Neuronal stem cell (in vitro differentiated cells): ENCODE data around the gene PLD5.

Experiments used
- DNase-seq: peaks from one replicate; pipeline ENCODE4 v3.0.0-alpha.2; 2013; ENCODE audit warnings: low spot score
- H2AFZ ChIP-seq: one replicate; pipeline ENCODE4 v1.6.1; 2013; ENCODE audit warnings: mild to moderate bottlenecking, low read length, inconsistent platforms
- H2AK5ac ChIP-seq: 2 replicates; pipeline ENCODE4 v1.6.1; 2013; ENCODE audit warnings: low read depth, mild to moderate bottlenecking, inconsistent platforms, low read length, moderate library complexity, mixed read lengths
- H2BK120ac ChIP-seq: 2 replicates; pipeline ENCODE4 v1.6.1; 2013; ENCODE audit warnings: low read depth, mild to moderate bottlenecking, inconsistent platforms, low read length, moderate library complexity, mixed read lengths
- H2BK12ac ChIP-seq: one replicate; pipeline ENCODE4 v1.6.1; 2013; ENCODE audit warnings: low read length, inconsistent platforms
- H2BK15ac ChIP-seq: 2 replicates; pipeline ENCODE4 v1.6.1; 2013; ENCODE audit warnings: mild to moderate bottlenecking, low read length, inconsistent platforms, mixed read lengths
- H2BK5ac ChIP-seq: one replicate; pipeline ENCODE4 v1.6.1; 2013; ENCODE audit warnings: inconsistent platforms, mild to moderate bottlenecking, low read length, moderate library complexity
- H3K14ac ChIP-seq: one replicate; pipeline ENCODE4 v1.6.1; 2013; ENCODE audit warnings: low read length, inconsistent platforms
- H3K18ac ChIP-seq: 2 replicates; pipeline ENCODE4 v1.6.1; 2013; ENCODE audit warnings: low read length, inconsistent platforms
- H3K23ac ChIP-seq: 2 replicates; pipeline ENCODE4 v1.6.1; 2013; ENCODE audit warnings: low read depth, mild to moderate bottlenecking, mixed read lengths, low read length, inconsistent platforms; ENCODE audit not compliant: poor library complexity
- H3K27ac ChIP-seq: replicated peaks from 3 replicates; pipeline ENCODE4 v1.5.1; 2013; ENCODE audit warnings: low read length, inconsistent platforms
- H3K27me3 ChIP-seq, 3 experiments: 2 replicates each; pipeline ENCODE4 v1.6.1; 2013; ENCODE audit warnings: low read length in 3 of 3, mild to moderate bottlenecking in 2 of 3, inconsistent platforms in 1 of 3, low read depth in 1 of 3, mixed read lengths in 1 of 3, moderate library complexity in 1 of 3; ENCODE audit not compliant: control insufficient read depth in 3 of 3, insufficient read depth in 3 of 3
- H3K36me3 ChIP-seq, 2 donors: replicated peaks in 1 of 2; 2 replicates each; pipeline ENCODE4 v1.6.1; 2013; ENCODE audit warnings: low read length in 2 of 2; ENCODE audit not compliant: control insufficient read depth in 2 of 2, insufficient read depth in 2 of 2
- H3K4ac ChIP-seq: 2 replicates; pipeline ENCODE4 v1.6.1; 2013; ENCODE audit warnings: inconsistent platforms, mild to moderate bottlenecking, low read length, moderate library complexity
- H3K4me1 ChIP-seq, 2 donors: 1 replicate in 1 of 2; 2 replicates in 1 of 2; pipeline ENCODE4 v1.6.1; 2013; ENCODE audit warnings: low read length in 2 of 2, low read depth in 1 of 2; ENCODE audit not compliant: control insufficient read depth in 2 of 2, insufficient read depth in 1 of 2
- H3K4me2 ChIP-seq: one replicate; pipeline ENCODE4 v1.6.1; 2013; ENCODE audit warnings: mild to moderate bottlenecking, low read length, inconsistent platforms; ENCODE audit not compliant: insufficient read depth, poor library complexity, severe bottlenecking
- H3K4me3 ChIP-seq, 2 donors: 2 replicates each; pipeline ENCODE4 v1.5.1; 2013; ENCODE audit warnings: low read length in 2 of 2, mild to moderate bottlenecking in 2 of 2, inconsistent platforms in 1 of 2, moderate library complexity in 1 of 2
- H3K79me1 ChIP-seq: one replicate; pipeline ENCODE4 v1.6.1; 2013; ENCODE audit warnings: low read depth, mild to moderate bottlenecking, inconsistent platforms, low read length, moderate library complexity
- H3K9ac ChIP-seq: one replicate; pipeline ENCODE4 v1.6.1; 2013; ENCODE audit warnings: mild to moderate bottlenecking, low read depth, low read length, inconsistent platforms; ENCODE audit not compliant: poor library complexity
- H3K9me3 ChIP-seq, 2 donors: replicated peaks in 1 of 2; 2 replicates each; pipeline versions ENCODE3 to v1.6.1; 2013; ENCODE audit warnings: low read length in 2 of 2, mild to moderate bottlenecking in 2 of 2, inconsistent platforms in 1 of 2, low read depth in 1 of 2, mixed read lengths in 1 of 2, moderate library complexity in 1 of 2; ENCODE audit not compliant: control insufficient read depth in 2 of 2, insufficient read depth in 1 of 2
- H4K8ac ChIP-seq: one replicate; pipeline ENCODE4 v1.6.1; 2013; ENCODE audit warnings: low read depth, mild to moderate bottlenecking, inconsistent platforms, low read length, moderate library complexity
- H4K91ac ChIP-seq: one replicate; pipeline ENCODE4 v1.6.1; 2013; ENCODE audit warnings: low read length, low read depth, mild to moderate bottlenecking, inconsistent platforms; ENCODE audit not compliant: poor library complexity
- WGBS, 2 donors: extraction: QIAGEN DNeasy Blood & Tissue Kit; methylation state at CpG; one replicate each; pipeline ENCODE4 v1.1.7; 2013; ENCODE audit warnings: missing lambda C conversion rate in 2 of 2, mixed read lengths in 1 of 2; ENCODE audit not compliant: insufficient read length in 2 of 2, insufficient replicate concordance in 1 of 2; ENCODE audit errors: extremely low coverage in 2 of 2; 5-methylcytosine and 5-hydroxymethylcytosine counted together

Gene PLD5

DNA sequence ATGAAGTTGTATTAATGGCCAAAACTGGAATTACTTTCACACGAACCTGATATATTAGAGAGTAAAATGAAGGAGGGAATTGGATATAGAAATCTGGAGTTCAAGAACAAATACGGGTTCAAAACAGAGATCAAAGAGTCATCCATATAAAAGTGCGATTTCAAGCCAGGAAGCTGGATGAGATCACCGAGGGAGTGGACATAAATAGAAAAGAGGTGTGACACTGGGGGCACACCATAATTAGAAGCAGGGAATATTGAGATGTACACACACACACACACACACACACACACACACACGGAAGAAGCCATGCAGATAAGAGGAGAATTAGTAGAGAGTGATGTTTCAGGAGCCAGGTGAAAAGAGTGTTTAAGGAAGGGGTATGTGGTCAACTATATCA lies 32.3 kb upstream of the PLD5 start:
- Histone ChIP-seq H3K27me3 (peaks cover 0 to 3% (median 0%) of the 10 kb centered on the region in 3 experiments), H3K79me1 (no peaks in the 10 kb centered on the region), H3K9me3 (no peaks in the 10 kb centered on the region), H2AFZ (no peak overlapping the region), H4K8ac (no peak overlapping the region), H3K4me1 (no peaks in the 10 kb centered on the region), H3K27ac (no peak overlapping the region), H3K14ac (no peak overlapping the region), H2BK5ac (no peak overlapping the region), H2BK120ac (no peak overlapping the region), H3K4me3 (no peak overlapping the region), H3K23ac (no peak overlapping the region), H3K9ac (no peak overlapping the region), H3K18ac (no peak overlapping the region), H3K36me3 (no peaks in the 10 kb centered on the region), H3K4me2 (no peak overlapping the region), H2BK12ac (no peak overlapping the region), H2AK5ac (no peak overlapping the region), H2BK15ac (no peak overlapping the region), H4K91ac (no peak overlapping the region), H3K4ac (no peak overlapping the region)
- no peak for DNase-seq
- no CpG with 5 or more reads among the region's 5 CpGs for WGBS, 2 donors

DNA sequence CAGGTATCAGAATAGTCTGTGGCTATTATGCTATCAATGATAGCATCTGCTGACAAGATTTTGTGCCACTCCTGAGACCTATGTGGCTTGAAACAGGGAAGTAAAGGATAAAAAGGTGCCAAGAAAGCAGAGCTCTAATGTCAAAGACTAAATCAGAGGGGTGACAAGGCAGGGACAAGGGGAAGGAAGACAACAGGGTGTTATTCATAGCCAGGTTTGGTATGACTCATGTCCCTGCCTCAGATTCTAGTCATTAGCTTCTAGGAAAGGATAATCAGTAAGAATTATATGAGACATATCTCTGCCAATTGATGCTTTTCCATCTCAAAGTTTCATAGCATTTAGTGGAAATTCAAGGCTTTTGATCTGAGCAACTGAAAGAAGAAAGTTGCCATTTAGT lies 31.8 kb upstream of the PLD5 start:
- Histone ChIP-seq H3K18ac (no peak overlapping the region), H3K4me2 (no peak overlapping the region), H4K8ac (no peak overlapping the region), H4K91ac (no peak overlapping the region), H3K4me1 (no peaks in the 10 kb centered on the region), H2BK12ac (no peak overlapping the region), H2AK5ac (no peak overlapping the region), H3K23ac (no peak overlapping the region), H2AFZ (no peak overlapping the region), H3K4me3 (no peak overlapping the region), H3K36me3 (no peaks in the 10 kb centered on the region), H3K9me3 (no peaks in the 10 kb centered on the region), H3K27me3 (peaks cover 0 to 3% (median 0%) of the 10 kb centered on the region in 3 experiments), H2BK15ac (no peak overlapping the region), H2BK5ac (no peak overlapping the region), H3K14ac (no peak overlapping the region), H2BK120ac (no peak overlapping the region), H3K4ac (no peak overlapping the region), H3K27ac (no peak overlapping the region), H3K9ac (no peak overlapping the region), H3K79me1 (no peaks in the 10 kb centered on the region)
- no peak for DNase-seq

DNA sequence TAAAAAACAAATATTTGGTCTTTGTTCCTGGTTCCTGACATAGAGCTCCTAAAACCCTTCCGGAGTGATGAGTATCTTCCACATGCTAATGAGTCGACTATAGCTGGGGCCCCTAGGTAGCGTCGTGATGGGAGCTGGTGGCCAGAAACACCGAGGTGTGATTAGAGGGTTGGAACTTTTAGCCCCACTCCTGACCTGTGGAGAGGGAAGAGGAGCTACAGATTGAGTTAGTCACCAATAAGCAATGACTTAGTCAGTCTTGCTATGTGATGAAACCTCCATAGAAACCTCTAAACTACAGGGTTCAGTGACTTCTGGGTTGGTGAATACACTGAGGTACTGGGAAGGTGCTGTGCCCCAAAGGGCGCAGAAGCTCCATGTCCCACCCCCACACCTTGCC lies 30.1 kb upstream of the PLD5 start:
- no peak overlapping the region for H2BK12ac ChIP-seq
- no peak overlapping the region for H3K4me2 ChIP-seq
- no peak overlapping the region for H3K18ac ChIP-seq
- H3K4me3 ChIP-seq = no peak overlapping the region
- H2AK5ac ChIP-seq = no peak overlapping the region
- peaks cover 0 to 3% (median 0%) of the 10 kb centered on the region in 3 experiments for H3K27me3 ChIP-seq
- H2AFZ ChIP-seq = no peak overlapping the region
- no peaks in the 10 kb centered on the region for H3K9me3 ChIP-seq
- H3K4me1 ChIP-seq = no peaks in the 10 kb centered on the region
- no peak overlapping the region for H3K9ac ChIP-seq
- H3K4ac ChIP-seq = no peak overlapping the region
- no peak overlapping the region for H3K23ac ChIP-seq
- H3K79me1 ChIP-seq = no peaks in the 10 kb centered on the region
- H4K91ac ChIP-seq = no peak overlapping the region
- no CpG with 5 or more reads among the region's 6 CpGs for WGBS, 2 donors
- no peak overlapping the region for H3K27ac ChIP-seq
- DNase-seq = no peak
- H2BK120ac ChIP-seq = no peak overlapping the region
- H3K36me3 ChIP-seq = no peaks in the 10 kb centered on the region
- no peak overlapping the region for H2BK15ac ChIP-seq
- H4K8ac ChIP-seq = no peak overlapping the region
- no peak overlapping the region for H3K14ac ChIP-seq
- no peak overlapping the region for H2BK5ac ChIP-seq

DNA sequence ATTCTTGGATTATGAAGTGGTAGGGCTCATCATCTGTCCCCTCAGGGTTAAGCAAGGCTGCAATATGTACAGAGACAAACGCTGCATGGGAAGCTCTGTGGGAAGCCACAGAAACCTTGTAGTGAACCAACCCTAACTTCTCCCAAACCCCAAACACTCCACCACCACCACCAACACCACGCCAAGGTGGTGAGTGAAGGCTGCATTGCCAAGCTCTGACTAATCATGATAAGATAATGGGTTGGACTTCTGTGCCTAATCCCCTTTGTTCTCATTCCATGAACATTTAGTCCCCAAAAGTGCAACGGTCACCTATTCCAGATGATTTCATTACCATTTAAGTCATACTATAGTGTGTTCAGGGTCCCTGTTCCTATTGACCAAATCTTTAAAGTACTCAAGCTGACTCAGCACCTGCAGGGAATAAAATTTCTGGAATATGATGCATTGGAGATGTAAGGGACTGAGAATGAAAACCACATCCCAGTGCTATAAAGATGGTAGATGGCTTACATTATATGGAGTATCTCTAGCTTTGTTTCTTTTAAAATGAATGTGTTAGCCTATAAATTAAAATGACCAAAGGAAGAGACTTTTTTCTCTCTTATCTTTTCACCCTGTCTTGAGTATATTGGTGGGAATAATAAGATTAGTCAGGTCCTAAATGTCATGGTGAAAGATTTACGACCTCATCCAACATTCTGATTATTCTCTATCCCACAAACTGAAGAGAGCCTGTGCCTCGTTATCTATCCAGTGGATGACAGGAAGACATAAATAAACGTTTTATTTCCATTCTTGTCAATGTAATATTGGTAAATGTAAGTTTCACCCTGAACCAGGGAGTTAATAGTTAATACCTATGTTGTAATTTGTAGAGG lies 22.6 kb upstream of the PLD5 start:
- Histone ChIP-seq H2AK5ac (no peak overlapping the region), H3K27me3 (no peaks in the 10 kb centered on the region), H3K23ac (no peak overlapping the region), H2BK120ac (no peak overlapping the region), H2BK12ac (no peak overlapping the region), H3K4ac (no peak overlapping the region), H3K27ac (no peak overlapping the region), H4K8ac (no peak overlapping the region), H3K4me1 (peaks cover 0 to 2% of the 10 kb centered on the region in 2 donors), H2BK5ac (no peak overlapping the region), H3K9me3 (no peaks in the 10 kb centered on the region), H3K36me3 (no peaks in the 10 kb centered on the region), H3K4me3 (no peak overlapping the region), H3K4me2 (no peak overlapping the region), H3K14ac (no peak overlapping the region), H2AFZ (no peak overlapping the region), H3K18ac (no peak overlapping the region), H3K79me1 (no peaks in the 10 kb centered on the region), H4K91ac (no peak overlapping the region), H2BK15ac (no peak overlapping the region), H3K9ac (no peak overlapping the region)
- no peak for DNase-seq
- WGBS, 2 donors = no CpG with 5 or more reads among the region's 6 CpGs
